ENCODE measurements around the gene SERPINA12.
"Not testable (repeated sequence)": the region's sequence is repeated elsewhere in the genome, so short reads cannot be mapped to it uniquely, and the experiment has no call there.

SERPINA12 gene

GRCh38 chr14:94486883-94487282 is 22.4 kb downstream of the SERPINA12 start:
- no peak for DNase-seq (ENCODE audit: low spot score)

- peak; percentile 75 for DNase-seq (ENCODE audit: low spot score)
These were observed 23.1 kb downstream of the SERPINA12 start for GRCh38 chr14:94485944-94486841.

- DNase-seq (ENCODE audit: low spot score), result no peak
These were observed 24.8 kb downstream of the SERPINA12 start for GRCh38 chr14:94484481-94484880.

- no peak for DNase-seq (ENCODE audit: low spot score)
These were observed 25.5 kb downstream of the SERPINA12 start for GRCh38 chr14:94483729-94484275.

GRCh38 chr14:94483071-94483451 is 26.2 kb downstream of the SERPINA12 start:
- no peak for DNase-seq (ENCODE audit: low spot score)

GRCh38 chr14:94482132-94483070 is 26.9 kb downstream of the SERPINA12 start:
- not testable (repeated sequence) for DNase-seq (ENCODE audit: low spot score)

- no peak for DNase-seq (ENCODE audit: low spot score)
These were observed 27.7 kb downstream of the SERPINA12 start for GRCh38 chr14:94481468-94482131.

GRCh38 chr14:94480809-94481208 is 28.5 kb downstream of the SERPINA12 start:
- no peak for DNase-seq (ENCODE audit: low spot score)

- no peak for DNase-seq (ENCODE audit: low spot score)
These were observed 30.8 kb downstream of the SERPINA12 start for GRCh38 chr14:94478420-94478819.

- DNase-seq (ENCODE audit: low spot score), result no peak
These were observed 33.2 kb downstream of the SERPINA12 start, which contains the start of gene SERPINA9 for GRCh38 chr14:94476023-94476422. Gene SERPINA9 (minus strand): TSS chr14:94476197. CDS start chr14:94469840, 6,357 bp downstream.

- DNase-seq (ENCODE audit: low spot score), result no peak
These were observed 34.7 kb downstream of the SERPINA12 start for GRCh38 chr14:94474581-94475031.

- no peak for DNase-seq (ENCODE audit: low spot score)
These were observed 35.4 kb downstream of the SERPINA12 start for GRCh38 chr14:94473666-94474410.

- no peak for DNase-seq (ENCODE audit: low spot score)
These were observed 36.4 kb downstream of the SERPINA12 start for GRCh38 chr14:94472842-94473241.

- DNase-seq (ENCODE audit: low spot score), result no peak
These were observed 38.2 kb downstream of the SERPINA12 start for GRCh38 chr14:94471045-94471444.

GRCh38 chr14:94470311-94470710 is 39.0 kb downstream of the SERPINA12 start:
- no peak for DNase-seq (ENCODE audit: low spot score)

- DNase-seq (ENCODE audit: low spot score), result no peak
These were observed 40.0 kb downstream of the SERPINA12 start for GRCh38 chr14:94469261-94469660.

GRCh38 chr14:94467728-94468520 is 41.3 kb downstream of the SERPINA12 start:
- DNase-seq (ENCODE audit: low spot score), result no peak

- DNase-seq (ENCODE audit: low spot score), result no peak
These were observed 42.4 kb downstream of the SERPINA12 start for GRCh38 chr14:94466706-94467370.

GRCh38 chr14:94465042-94465441 is 44.2 kb downstream of the SERPINA12 start:
- DNase-seq (ENCODE audit: low spot score), result no peak

GRCh38 chr14:94464290-94464689 is 45.0 kb downstream of the SERPINA12 start:
- no peak for DNase-seq (ENCODE audit: low spot score)
